22Rv1 (cell line): ENCODE results near the gene MT1E.

Source experiments
- H3K27ac ChIP-seq: fragments of 450-650 bp; 2 replicates; pipeline ENCODE4 v1.5.1; 2017
- CTCF ChIP-seq: fragments of 450-650 bp; IDR thresholded peaks from 2 replicates; pipeline ENCODE4 v1.5.1; 2017; ENCODE audit warnings: mild to moderate bottlenecking
- ZFX ChIP-seq: fragments of 450-650 bp; IDR thresholded peaks from 2 replicates; pipeline ENCODE4 v1.6.1; 2017; ENCODE audit warnings: antibody characterized with exemption, borderline replicate concordance

Gene MT1E

GRCh38 chr16:56649820-56650219, 24.2 kb downstream of the MT1E start:
- TF ChIP-seq CTCF = no peak
- TF ChIP-seq ZFX = no peak

GRCh38 chr16:56651586-56651985, 26.0 kb downstream of the MT1E start, which contains the start of gene MT1B:
TSS of gene MT1B (plus strand) at chr16:56651886. CDS start at chr16:56651954, 68 bp downstream.
- TF ChIP-seq CTCF = no peak
- TF ChIP-seq ZFX = no peak
- H3K27ac ChIP-seq = no peak within 1 kb of the TSS

More at GRCh38 chr16:56649820-56650219, 24.2 kb downstream of the MT1E start:
- no peak overlapping the region for H3K27ac ChIP-seq

- no peak for TF ChIP-seq ZFX
- TF ChIP-seq CTCF = no peak
- no peak overlapping the region for H3K27ac ChIP-seq
Observed at GRCh38 chr16:56652600-56652999, 27.0 kb downstream of the MT1E start.

GRCh38 chr16:56653218-56653617, 27.6 kb downstream of the MT1E start:
- no peak overlapping the region for H3K27ac ChIP-seq
- TF ChIP-seq CTCF (no peak), ZFX (no peak)

GRCh38 chr16:56657555-56658326, 32.2 kb downstream of the MT1E start, which contains the start of gene MT1F:
TSS of gene MT1F (plus strand) at chr16:56657959. CDS start at chr16:56658059, 100 bp downstream.
- TF ChIP-seq ZFX = no peak
- TF ChIP-seq CTCF = no peak
- H3K27ac ChIP-seq = no peak within 1 kb of the TSS

GRCh38 chr16:56658327-56658875, 32.8 kb downstream of the MT1E start:
- no peak overlapping the region for H3K27ac ChIP-seq
- no peak for TF ChIP-seq CTCF
- no peak for TF ChIP-seq ZFX
